Measurements from ENCODE around the gene ETV3.

Gene ETV3

DNA sequence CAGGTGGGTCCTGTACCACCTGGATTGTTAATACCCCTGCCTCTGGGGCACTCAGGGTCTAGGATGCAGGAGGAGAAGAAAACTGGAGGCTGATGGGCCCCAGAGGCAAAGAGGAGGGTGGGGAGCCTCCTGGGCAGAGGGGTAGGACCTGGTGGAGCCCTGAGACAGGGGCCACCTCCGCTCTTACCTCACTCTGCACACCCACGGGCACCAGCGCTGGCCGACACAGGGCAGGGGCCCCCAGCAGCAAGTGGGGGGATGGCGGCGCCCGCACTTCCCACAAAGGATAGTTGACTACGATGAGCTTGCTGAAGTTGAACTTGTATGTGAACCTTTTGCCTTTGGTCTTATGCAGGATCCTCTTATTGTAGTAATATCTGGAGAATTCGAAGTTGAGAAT, 39.7 kb downstream of the ETV3 start:
- TF ChIP-seq CTCF (conservative IDR thresholded peaks at IDR 0.05): no peak
- no peak overlapping the region for H3K27ac ChIP-seq

- no peak for TF ChIP-seq CTCF (conservative IDR thresholded peaks at IDR 0.05)
Measured at GRCh38 chr1:157097692-157098091, 40.5 kb downstream of the ETV3 start.

DNA sequence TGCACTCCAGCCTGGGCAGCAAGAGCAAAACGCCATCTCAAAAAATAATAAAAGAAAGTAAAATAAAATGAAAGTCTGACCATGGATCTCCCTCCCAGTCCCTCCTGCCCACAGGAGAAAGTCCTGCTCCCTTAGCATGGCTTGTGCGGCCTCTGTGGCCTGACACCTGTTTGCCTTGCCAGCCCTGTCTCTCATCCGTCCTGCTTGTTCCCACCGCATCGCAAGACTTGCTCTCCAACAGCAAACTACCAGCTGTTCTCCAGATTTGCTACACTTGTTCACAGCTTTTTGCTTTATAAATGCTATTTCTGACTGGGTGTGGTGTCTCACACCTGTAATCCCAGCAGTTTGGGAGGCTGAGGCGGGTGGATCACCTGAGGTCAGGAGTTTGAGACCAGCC, 41.3 kb downstream of the ETV3 start:
- TF ChIP-seq CTCF (conservative IDR thresholded peaks at IDR 0.05): no peak
- H3K27ac ChIP-seq: no peak overlapping the region

More at GRCh38 chr1:157097692-157098091, 40.5 kb downstream of the ETV3 start:
- no peak overlapping the region for H3K27ac ChIP-seq

DNA sequence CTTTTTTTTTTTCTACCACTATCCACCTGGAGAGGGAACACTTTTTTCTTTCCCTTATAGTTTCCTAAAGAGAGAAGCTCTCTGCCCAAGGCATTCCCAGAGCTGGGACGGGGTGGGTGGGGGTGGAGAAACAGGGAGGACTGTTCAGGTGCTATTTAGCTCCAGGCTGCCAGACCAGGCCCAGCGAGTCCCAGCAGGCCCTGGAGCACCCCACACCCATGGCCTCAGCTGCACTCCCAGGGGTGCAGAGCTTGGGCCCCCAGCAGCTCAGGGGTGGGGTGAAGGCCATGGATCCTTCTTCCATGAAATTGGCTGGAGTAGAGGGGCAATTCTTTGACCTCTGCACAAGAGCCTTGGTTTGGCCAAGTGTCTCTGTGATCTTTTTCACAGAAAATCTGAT, 42.6 kb downstream of the ETV3 start:
- H3K27ac ChIP-seq: no peak overlapping the region

GRCh38 chr1:157095091-157095490, 43.1 kb downstream of the ETV3 start:
- TF ChIP-seq CTCF (conservative IDR thresholded peaks at IDR 0.05): no peak

More for the DNA sequence above, 42.6 kb downstream of the ETV3 start:
- TF ChIP-seq CTCF (conservative IDR thresholded peaks at IDR 0.05): no peak

GRCh38 chr1:157092831-157093230, 45.4 kb downstream of the ETV3 start:
- no peak for TF ChIP-seq CTCF (conservative IDR thresholded peaks at IDR 0.05)
- H3K27ac ChIP-seq: no peak overlapping the region

More at GRCh38 chr1:157095091-157095490, 43.1 kb downstream of the ETV3 start:
- no peak overlapping the region for H3K27ac ChIP-seq

DNA sequence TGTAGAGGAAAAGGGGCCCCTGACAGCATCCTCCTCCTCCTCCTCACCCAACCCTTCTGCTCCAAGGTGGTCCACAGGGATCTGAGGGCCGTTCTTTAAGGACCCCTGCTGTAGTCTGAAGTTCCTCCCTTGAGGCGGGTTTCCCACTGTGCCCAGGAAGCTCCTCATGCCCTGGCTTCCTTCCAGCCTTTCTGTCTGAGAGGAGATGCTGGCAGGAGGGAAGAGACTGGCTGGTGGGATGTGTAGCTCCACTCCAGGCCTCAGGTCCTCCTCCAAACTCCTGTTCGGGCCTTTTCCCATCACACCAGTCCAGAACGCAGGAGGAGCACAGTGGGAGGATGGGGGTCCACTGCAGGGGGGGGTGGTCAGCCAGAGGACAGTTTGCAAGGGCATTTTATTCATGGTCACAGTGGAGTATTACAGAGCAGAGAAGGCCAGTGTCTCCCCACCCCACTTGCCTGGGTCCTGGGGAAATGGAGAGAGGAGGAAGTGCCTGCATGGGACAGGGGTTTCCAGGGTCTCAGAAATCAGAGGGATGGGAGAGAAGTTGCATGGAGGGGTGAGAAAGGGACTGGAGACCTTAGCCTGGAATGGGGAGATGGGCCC, 46.4 kb downstream of the ETV3 start:
- no peak overlapping the region for H3K27ac ChIP-seq
- TF ChIP-seq CTCF (conservative IDR thresholded peaks at IDR 0.05): no peak
